Measurements from ENCODE around the gene TNRC6C.

Gene TNRC6C

GRCh38 chr17:77923776-77924513 is 34.6 kb upstream of the TNRC6C start:
- Histone ChIP-seq H3K9ac (ENCODE audit: low read depth, low read length) (no peak overlapping the region; the same call in 1 of the 2 replicates), H3K4me3 (ENCODE audit: low read length) (no peak overlapping the region), H3K27ac (ENCODE audit: low read depth, low read length) (peak overlapping the region; percentile 67; the same call in 1 of the 2 replicates), H3K9me3 (ENCODE audit: insufficient read depth, low read depth, low read length) (peaks cover 4% of the 10 kb centered on the region; the same call in 1 of the 2 replicates), H3K4me1 (ENCODE audit: insufficient read depth, low read length) (peaks cover 29% of the 10 kb centered on the region), H3K36me3 (ENCODE audit: insufficient read depth, low read length) (no peaks in the 10 kb centered on the region), H3K27me3 (ENCODE audit: insufficient read depth, low read length) (peaks cover 3% of the 10 kb centered on the region; the same call in 1 of the 2 replicates)
- WGBS: 76% methylated on average over 10 of the region's 10 CpGs

GRCh38 chr17:77924757-77925336 is 33.7 kb upstream of the TNRC6C start:
- Histone ChIP-seq H3K27me3 (ENCODE audit: insufficient read depth, low read length) (peaks cover 3% of the 10 kb centered on the region; the same call in 1 of the 2 replicates), H3K27ac (ENCODE audit: low read depth, low read length) (peak overlapping the region; percentile 67; the same call in 1 of the 2 replicates), H3K4me1 (ENCODE audit: insufficient read depth, low read length) (peaks cover 34% of the 10 kb centered on the region), H3K36me3 (ENCODE audit: insufficient read depth, low read length) (no peaks in the 10 kb centered on the region), H3K9me3 (ENCODE audit: insufficient read depth, low read depth, low read length) (peaks cover 4% of the 10 kb centered on the region; the same call in 1 of the 2 replicates), H3K4me3 (ENCODE audit: low read length) (0 out of 2 replicates have a peak overlapping the region, but pooled peaks have one; percentile 10), H3K9ac (ENCODE audit: low read depth, low read length) (no peak overlapping the region; the same call in 1 of the 2 replicates)
- 11% methylated on average over 14 of the region's 14 CpGs for WGBS

DNA sequence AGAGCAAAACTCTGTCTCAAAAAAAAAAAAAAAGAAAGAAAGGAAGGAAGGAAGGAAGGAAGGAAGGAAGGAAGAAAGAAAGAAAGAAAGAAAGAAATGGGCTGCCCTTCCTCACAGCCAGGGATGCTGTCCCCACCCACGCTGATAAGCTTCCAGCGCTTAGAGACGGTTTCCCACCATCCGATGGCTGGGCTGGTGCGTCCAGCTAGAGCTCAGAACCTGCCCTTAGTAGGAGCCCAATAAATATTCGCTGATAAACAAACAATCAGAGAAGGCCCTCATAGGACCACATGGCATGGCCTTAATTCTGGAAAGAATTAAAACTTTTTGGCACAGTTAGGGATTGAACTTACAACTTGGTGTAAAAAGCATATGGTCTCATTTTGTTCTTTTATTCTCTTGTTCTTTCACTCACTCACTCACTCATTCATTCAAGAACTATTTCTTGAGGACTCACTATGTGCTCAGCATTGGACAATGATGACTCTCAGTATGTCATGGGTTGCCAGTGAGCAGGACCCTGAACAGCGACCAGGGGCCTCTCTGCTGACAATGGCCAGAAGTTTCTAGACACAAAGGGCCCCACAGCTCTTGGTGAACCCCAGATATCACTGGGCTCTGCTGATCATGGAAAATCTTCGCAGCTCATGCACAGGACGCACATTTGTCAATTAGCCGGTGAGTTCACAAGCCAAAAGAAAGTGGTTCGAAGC is 32.5 kb upstream of the TNRC6C start:
- Histone ChIP-seq H3K9me3 (ENCODE audit: insufficient read depth, low read depth, low read length) (peaks cover 4% of the 10 kb centered on the region; the same call in 1 of the 2 replicates), H3K9ac (ENCODE audit: low read depth, low read length) (no peak overlapping the region), H3K27ac (ENCODE audit: low read depth, low read length) (no peak overlapping the region), H3K4me3 (ENCODE audit: low read length) (no peak overlapping the region), H3K36me3 (ENCODE audit: insufficient read depth, low read length) (no peaks in the 10 kb centered on the region), H3K4me1 (ENCODE audit: insufficient read depth, low read length) (peaks cover 36% of the 10 kb centered on the region), H3K27me3 (ENCODE audit: insufficient read depth, low read length) (peaks cover 3% of the 10 kb centered on the region; the same call in 1 of the 2 replicates)
- 89% methylated on average over 11 of the region's 11 CpGs for WGBS

- Histone ChIP-seq H3K9me3 (ENCODE audit: insufficient read depth, low read depth, low read length) (no peaks in the 10 kb centered on the region), H3K36me3 (ENCODE audit: insufficient read depth, low read length) (no peaks in the 10 kb centered on the region), H3K27me3 (ENCODE audit: insufficient read depth, low read length) (peaks cover 3% of the 10 kb centered on the region; the same call in 1 of the 2 replicates), H3K9ac (ENCODE audit: low read depth, low read length) (no peak overlapping the region), H3K27ac (ENCODE audit: low read depth, low read length) (no peak overlapping the region), H3K4me3 (ENCODE audit: low read length) (no peak overlapping the region), H3K4me1 (ENCODE audit: insufficient read depth, low read length) (peaks cover 42% of the 10 kb centered on the region)
- 90% methylated on average over 2 of the region's 2 CpGs for WGBS
These were observed 31.5 kb upstream of the TNRC6C start for GRCh38 chr17:77926981-77927380.

GRCh38 chr17:77927777-77928518 is 30.6 kb upstream of the TNRC6C start:
- Histone ChIP-seq H3K4me1 (ENCODE audit: insufficient read depth, low read length) (peaks cover 38% of the 10 kb centered on the region), H3K9me3 (ENCODE audit: insufficient read depth, low read depth, low read length) (no peaks in the 10 kb centered on the region), H3K4me3 (ENCODE audit: low read length) (no peak overlapping the region), H3K36me3 (ENCODE audit: insufficient read depth, low read length) (no peaks in the 10 kb centered on the region), H3K27ac (ENCODE audit: low read depth, low read length) (no peak overlapping the region), H3K27me3 (ENCODE audit: insufficient read depth, low read length) (peaks cover 3% of the 10 kb centered on the region; the same call in 1 of the 2 replicates), H3K9ac (ENCODE audit: low read depth, low read length) (no peak overlapping the region)
- 81% methylated on average over 16 of the region's 16 CpGs for WGBS

DNA sequence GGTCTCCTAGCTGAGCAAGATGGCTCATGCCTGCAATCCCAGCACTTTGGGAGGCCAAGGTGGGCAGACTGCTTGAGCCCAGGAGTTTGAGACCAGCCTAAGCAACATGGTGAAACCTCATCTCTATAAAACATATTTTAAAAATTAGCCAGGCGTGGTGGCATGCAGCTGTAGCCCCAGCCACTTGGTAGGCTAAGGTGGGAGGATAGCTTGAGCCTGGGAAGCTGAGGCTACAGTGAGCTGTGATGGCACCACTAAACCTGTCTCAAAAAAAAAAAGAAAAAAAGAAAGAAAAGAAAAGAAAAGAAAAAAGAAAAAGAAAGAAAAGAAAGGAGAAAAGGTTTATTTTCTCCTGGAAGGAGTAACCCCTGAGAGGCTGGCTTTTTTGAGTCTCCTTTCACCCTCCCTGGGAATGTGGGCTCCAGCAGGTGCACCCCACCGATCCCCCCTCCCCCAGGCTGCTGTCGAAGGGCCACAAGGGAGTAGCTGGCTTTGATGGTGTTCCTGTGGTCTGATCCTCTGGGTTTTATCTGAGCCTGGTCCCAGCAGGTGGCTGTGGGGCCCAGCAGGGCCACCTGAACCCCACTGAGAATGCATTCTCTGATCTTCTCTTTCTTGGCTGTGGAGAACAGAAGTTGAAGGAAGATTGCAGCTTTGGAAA is 29.9 kb upstream of the TNRC6C start:
- WGBS: 71% methylated on average over 3 of the region's 3 CpGs
- Histone ChIP-seq H3K4me1 (ENCODE audit: insufficient read depth, low read length) (peaks cover 32% of the 10 kb centered on the region), H3K27me3 (ENCODE audit: insufficient read depth, low read length) (peaks cover 3% of the 10 kb centered on the region; the same call in 1 of the 2 replicates), H3K9me3 (ENCODE audit: insufficient read depth, low read depth, low read length) (no peaks in the 10 kb centered on the region), H3K36me3 (ENCODE audit: insufficient read depth, low read length) (no peaks in the 10 kb centered on the region), H3K27ac (ENCODE audit: low read depth, low read length) (peak overlapping the region; percentile 37; the same call in 1 of the 2 replicates), H3K9ac (ENCODE audit: low read depth, low read length) (no peak overlapping the region), H3K4me3 (ENCODE audit: low read length) (no peak overlapping the region)

DNA sequence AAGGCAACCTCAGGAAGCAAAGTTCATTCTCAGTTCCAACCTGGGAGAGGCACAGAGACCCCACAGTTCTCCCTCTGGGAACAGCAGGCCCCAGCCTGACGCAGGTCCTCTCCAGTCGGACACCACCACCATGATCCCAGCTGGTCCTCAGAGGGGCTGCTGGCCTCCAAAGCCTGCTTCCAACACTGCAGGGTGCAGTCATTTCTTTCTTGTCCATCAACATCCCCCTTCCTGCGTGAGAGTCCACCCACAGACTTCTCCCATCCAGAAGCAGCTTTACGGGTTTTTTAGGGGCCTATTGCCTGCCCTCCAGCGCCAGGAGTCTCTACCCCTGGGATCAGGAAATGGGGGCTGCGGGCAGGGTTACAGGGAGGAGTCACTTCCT is 29.3 kb upstream of the TNRC6C start:
- Histone ChIP-seq H3K4me1 (ENCODE audit: insufficient read depth, low read length) (peaks cover 28% of the 10 kb centered on the region), H3K27me3 (ENCODE audit: insufficient read depth, low read length) (peaks cover 3% of the 10 kb centered on the region; the same call in 1 of the 2 replicates), H3K27ac (ENCODE audit: low read depth, low read length) (peak overlapping the region; percentile 37; the same call in 1 of the 2 replicates), H3K9me3 (ENCODE audit: insufficient read depth, low read depth, low read length) (no peaks in the 10 kb centered on the region), H3K36me3 (ENCODE audit: insufficient read depth, low read length) (no peaks in the 10 kb centered on the region), H3K4me3 (ENCODE audit: low read length) (no peak overlapping the region), H3K9ac (ENCODE audit: low read depth, low read length) (no peak overlapping the region)
- 79% methylated on average over 6 of the region's 6 CpGs for WGBS

- Histone ChIP-seq H3K36me3 (ENCODE audit: insufficient read depth, low read length) (no peaks in the 10 kb centered on the region), H3K27me3 (ENCODE audit: insufficient read depth, low read length) (peaks cover 3% of the 10 kb centered on the region; the same call in 1 of the 2 replicates), H3K4me3 (ENCODE audit: low read length) (no peak overlapping the region), H3K9me3 (ENCODE audit: insufficient read depth, low read depth, low read length) (no peaks in the 10 kb centered on the region), H3K27ac (ENCODE audit: low read depth, low read length) (no peak overlapping the region), H3K9ac (ENCODE audit: low read depth, low read length) (no peak overlapping the region), H3K4me1 (ENCODE audit: insufficient read depth, low read length) (peaks cover 27% of the 10 kb centered on the region)
- 86% methylated on average over 14 of the region's 14 CpGs for WGBS
These were observed 28.5 kb upstream of the TNRC6C start for GRCh38 chr17:77929871-77930436.

DNA sequence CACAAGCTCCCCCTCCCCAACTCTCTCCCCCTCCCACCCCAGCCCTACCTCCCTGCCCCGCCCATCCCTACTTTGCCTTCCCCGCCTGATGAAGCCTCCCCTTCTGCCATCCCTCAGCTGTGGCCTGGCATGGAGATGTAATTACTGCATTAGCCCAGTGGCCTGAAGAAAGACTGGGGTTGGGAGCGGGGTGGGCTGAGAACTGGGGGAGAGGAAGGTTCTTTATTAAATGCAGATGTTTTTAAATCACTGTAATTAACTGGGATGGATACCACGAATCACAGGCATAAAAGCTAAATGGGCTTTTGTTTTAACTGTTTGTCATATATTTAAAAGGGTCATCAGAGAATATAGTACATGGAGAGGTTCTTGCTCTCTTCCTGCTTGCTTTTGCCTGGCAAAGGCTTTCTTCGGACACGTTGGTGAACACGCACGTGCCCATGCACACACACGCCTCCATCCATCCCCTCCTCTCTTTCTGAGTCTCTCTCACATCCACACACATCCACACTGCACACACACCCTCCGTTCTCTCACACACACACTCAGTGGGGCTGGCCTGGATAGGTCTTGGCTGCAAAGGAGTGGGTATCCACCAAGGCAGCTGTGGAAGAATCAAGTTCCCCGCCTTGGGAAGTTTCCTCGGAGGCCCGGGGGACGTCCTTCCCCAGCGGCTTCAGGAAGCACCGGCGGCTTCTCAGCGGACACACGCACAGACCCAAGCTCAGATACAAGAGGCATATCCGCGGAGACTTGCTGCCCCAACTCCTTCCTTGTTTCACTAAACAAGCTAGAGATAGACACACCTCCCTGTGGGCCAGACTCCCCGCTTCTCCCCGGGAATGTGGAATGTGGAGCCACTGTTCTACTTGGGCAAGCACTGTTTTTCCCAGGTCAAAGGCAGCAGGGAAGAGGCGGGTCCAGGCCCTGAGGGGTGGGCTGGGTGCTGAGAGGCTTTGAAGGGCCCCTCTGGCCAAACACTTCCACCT is 27.4 kb upstream of the TNRC6C start:
- Histone ChIP-seq H3K9me3 (ENCODE audit: insufficient read depth, low read depth, low read length) (no peaks in the 10 kb centered on the region), H3K27me3 (ENCODE audit: insufficient read depth, low read length) (peaks cover 3% of the 10 kb centered on the region; the same call in 1 of the 2 replicates), H3K27ac (ENCODE audit: low read depth, low read length) (no peak overlapping the region), H3K4me3 (ENCODE audit: low read length) (no peak overlapping the region), H3K4me1 (ENCODE audit: insufficient read depth, low read length) (peaks cover 31% of the 10 kb centered on the region), H3K36me3 (ENCODE audit: insufficient read depth, low read length) (no peaks in the 10 kb centered on the region), H3K9ac (ENCODE audit: low read depth, low read length) (no peak overlapping the region)
- 71% methylated on average over 22 of the region's 24 CpGs for WGBS

Measured in HUES64 (cell line).